Uterus (tissue), 2 donors: ENCODE measurements around the gene DGKI.

Source experiments
- POLR2A ChIP-seq, 2 donors: fragments of 450-650 bp; IDR thresholded peaks; one replicate each; pipeline ENCODE4 v1.6.1; 2016; ENCODE audit warnings: antibody characterized with exemption in 2 of 2, mild to moderate bottlenecking in 1 of 2, moderate library complexity in 1 of 2
- TF ChIP-seq, protein P1 (sequence below), 4 experiments: fragments of 200-600 bp in 2 of 4; fragments of 450-650 bp in 2 of 4; sonication (generic) in 2 of 4; IDR thresholded peaks; one replicate each; pipeline ENCODE4 v1.5.1; 2016 to 2019; ENCODE audit warnings: antibody characterized with exemption in 4 of 4, mild to moderate bottlenecking in 2 of 4, moderate library complexity in 1 of 4

DNA sequence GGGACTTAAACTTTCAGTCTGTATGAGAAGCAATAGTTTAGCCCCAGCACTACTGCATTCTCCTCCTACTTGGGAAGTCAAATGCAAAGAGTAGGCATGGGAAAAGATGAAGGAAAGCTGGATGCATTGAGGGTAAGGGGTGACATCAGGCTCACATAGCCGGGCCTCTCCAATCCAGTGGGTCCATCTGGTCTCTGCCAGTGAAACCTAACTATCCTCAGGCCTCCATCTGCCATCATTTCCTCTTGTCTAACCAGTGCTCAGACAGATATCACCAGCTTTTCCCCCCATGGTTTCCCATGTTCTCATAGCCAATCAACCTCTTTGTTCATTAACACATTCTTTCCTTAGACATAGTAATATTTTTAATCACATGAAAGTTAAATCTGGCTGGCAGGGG, 118.3 kb downstream of the DGKI start:
- TF ChIP-seq, protein P1, sequence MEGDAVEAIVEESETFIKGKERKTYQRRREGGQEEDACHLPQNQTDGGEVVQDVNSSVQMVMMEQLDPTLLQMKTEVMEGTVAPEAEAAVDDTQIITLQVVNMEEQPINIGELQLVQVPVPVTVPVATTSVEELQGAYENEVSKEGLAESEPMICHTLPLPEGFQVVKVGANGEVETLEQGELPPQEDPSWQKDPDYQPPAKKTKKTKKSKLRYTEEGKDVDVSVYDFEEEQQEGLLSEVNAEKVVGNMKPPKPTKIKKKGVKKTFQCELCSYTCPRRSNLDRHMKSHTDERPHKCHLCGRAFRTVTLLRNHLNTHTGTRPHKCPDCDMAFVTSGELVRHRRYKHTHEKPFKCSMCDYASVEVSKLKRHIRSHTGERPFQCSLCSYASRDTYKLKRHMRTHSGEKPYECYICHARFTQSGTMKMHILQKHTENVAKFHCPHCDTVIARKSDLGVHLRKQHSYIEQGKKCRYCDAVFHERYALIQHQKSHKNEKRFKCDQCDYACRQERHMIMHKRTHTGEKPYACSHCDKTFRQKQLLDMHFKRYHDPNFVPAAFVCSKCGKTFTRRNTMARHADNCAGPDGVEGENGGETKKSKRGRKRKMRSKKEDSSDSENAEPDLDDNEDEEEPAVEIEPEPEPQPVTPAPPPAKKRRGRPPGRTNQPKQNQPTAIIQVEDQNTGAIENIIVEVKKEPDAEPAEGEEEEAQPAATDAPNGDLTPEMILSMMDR (IDR thresholded peaks at IDR 0.05): no peak
- no peak for TF ChIP-seq POLR2A (IDR thresholded peaks at IDR 0.05)
